ENCODE results near the gene KCNJ6. TPM values are rescaled to one million over a fixed set of nuclear protein-coding genes. Genes with fewer than 3 reads are reported as not detected.

Gene KCNJ6
- total RNA-seq, 2 donors from 2014 or later = 0.33 TPM; not detected in 1

- no peak for DNase-seq
- Histone ChIP-seq H3K27ac (ENCODE audit: low read depth, low read length) (no peak overlapping the region), H3K36me3 (ENCODE audit: control insufficient read depth, insufficient read depth, low read length) (no peaks in the 10 kb centered on the region), H3K4me1 (ENCODE audit: control insufficient read depth, insufficient read depth, low read length) (no peaks in the 10 kb centered on the region), H3K27me3 (ENCODE audit: control insufficient read depth, insufficient read depth, low read length, poor library complexity, severe bottlenecking) (no peaks in the 10 kb centered on the region), H3K9ac (ENCODE audit: extremely low read depth, low read length, poor library complexity, severe bottlenecking) (no peak overlapping the region), H3K9me3 (ENCODE audit: control insufficient read depth, low read length) (no peaks in the 10 kb centered on the region), H3K4me3 (ENCODE audit: low read length) (no peak overlapping the region)
- TF ChIP-seq CTCF (conservative IDR thresholded peaks at IDR 0.05) = no peak
- H3K4me1 Mint-ChIP-seq = no peaks in the 10 kb centered on the region
- H3K36me3 Mint-ChIP-seq (ENCODE audit: low read depth) = no peaks in the 10 kb centered on the region
- H3K4me3 Mint-ChIP-seq = no peak overlapping the region
- no peak overlapping the region for H3K27ac Mint-ChIP-seq
- peaks cover 2% of the 10 kb centered on the region for H3K27me3 Mint-ChIP-seq (ENCODE audit: insufficient read depth)
- 93 to 100% methylated on average over 4 to 6 of the region's 6 CpGs for WGBS, 2 experiments (ENCODE audit: insufficient coverage in 1 of 2, insufficient read length in 1 of 2)
- H3K9me3 Mint-ChIP-seq = no peaks in the 10 kb centered on the region
Observed at GRCh38 chr21:37888659-37889058, 27.6 kb downstream of the KCNJ6 start.

DNA sequence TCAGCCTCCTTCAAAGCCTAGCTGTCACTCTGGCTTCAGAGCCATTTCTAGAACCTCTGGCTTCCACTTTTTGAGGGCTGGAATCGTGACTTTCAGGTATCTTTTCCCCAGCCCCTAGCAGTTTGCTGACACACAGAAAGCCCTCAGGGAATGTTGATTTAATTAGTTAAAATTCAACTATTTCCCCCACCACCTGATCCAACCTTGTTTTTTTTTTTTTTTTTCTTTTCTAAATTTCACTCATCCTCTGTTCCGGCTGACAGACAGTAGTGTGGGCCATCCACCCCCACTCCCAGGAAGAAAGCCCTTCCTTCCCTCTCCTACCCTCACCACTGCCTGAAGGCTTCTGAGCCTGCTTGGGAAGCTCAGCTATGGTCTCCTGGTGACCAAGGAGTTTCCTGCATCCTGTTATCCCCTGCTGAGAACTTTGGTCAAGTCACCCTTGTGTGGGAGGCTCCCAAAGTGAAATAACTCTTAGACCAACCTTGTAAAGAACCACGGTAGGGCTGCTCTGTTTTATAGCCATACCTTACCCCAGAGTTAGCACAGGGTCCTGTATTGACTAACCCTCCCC is 29.4 kb downstream of the KCNJ6 start:
- Mint-ChIP-seq H3K9me3 (no peaks in the 10 kb centered on the region), H3K27ac (no peak overlapping the region), H3K4me3 (no peak overlapping the region), H3K4me1 (no peaks in the 10 kb centered on the region), H3K27me3 (ENCODE audit: insufficient read depth) (peaks cover 2% of the 10 kb centered on the region), H3K36me3 (ENCODE audit: low read depth) (no peaks in the 10 kb centered on the region)
- H3K4me3 ChIP-seq (ENCODE audit: low read length) = no peak overlapping the region
- DNase-seq = no peak
- H3K27me3 ChIP-seq (ENCODE audit: control insufficient read depth, insufficient read depth, low read length, poor library complexity, severe bottlenecking) = no peaks in the 10 kb centered on the region
- no peak overlapping the region for H3K9ac ChIP-seq (ENCODE audit: extremely low read depth, low read length, poor library complexity, severe bottlenecking)
- H3K4me1 ChIP-seq (ENCODE audit: control insufficient read depth, insufficient read depth, low read length) = no peaks in the 10 kb centered on the region
- H3K27ac ChIP-seq (ENCODE audit: low read depth, low read length) = no peak overlapping the region
- no peaks in the 10 kb centered on the region for H3K36me3 ChIP-seq (ENCODE audit: control insufficient read depth, insufficient read depth, low read length)
- TF ChIP-seq CTCF (conservative IDR thresholded peaks at IDR 0.05) = no peak
- H3K9me3 ChIP-seq (ENCODE audit: control insufficient read depth, low read length) = no peaks in the 10 kb centered on the region
- 92 to 93% methylated on average over 2 to 3 of the region's 3 CpGs for WGBS, 2 experiments (ENCODE audit: insufficient coverage in 1 of 2, insufficient read length in 1 of 2)

- Mint-ChIP-seq H3K36me3 (ENCODE audit: low read depth) (no peaks in the 10 kb centered on the region), H3K9me3 (no peaks in the 10 kb centered on the region)
- WGBS, 2 experiments (ENCODE audit: insufficient coverage in 1 of 2, insufficient read length in 1 of 2) = 92% methylated on average over 1 of the region's 1 CpG; no CpG with 5 or more reads in 1 of the 2 experiments
Observed at GRCh38 chr21:37886120-37886519, 30.1 kb downstream of the KCNJ6 start.

More at GRCh38 chr21:37886120-37886519, 30.1 kb downstream of the KCNJ6 start:
- Mint-ChIP-seq H3K27me3 (ENCODE audit: insufficient read depth) (peaks cover 2% of the 10 kb centered on the region), H3K4me1 (no peaks in the 10 kb centered on the region), H3K27ac (no peak overlapping the region), H3K4me3 (no peak overlapping the region)
- H3K27me3 ChIP-seq (ENCODE audit: control insufficient read depth, insufficient read depth, low read length, poor library complexity, severe bottlenecking) = no peaks in the 10 kb centered on the region
- no peak overlapping the region for H3K4me3 ChIP-seq (ENCODE audit: low read length)
- no peak for DNase-seq
- H3K9ac ChIP-seq (ENCODE audit: extremely low read depth, low read length, poor library complexity, severe bottlenecking) = no peak overlapping the region
- no peak for TF ChIP-seq CTCF (conservative IDR thresholded peaks at IDR 0.05)
- H3K27ac ChIP-seq (ENCODE audit: low read depth, low read length) = no peak overlapping the region
- no peaks in the 10 kb centered on the region for H3K4me1 ChIP-seq (ENCODE audit: control insufficient read depth, insufficient read depth, low read length)
- no peaks in the 10 kb centered on the region for H3K9me3 ChIP-seq (ENCODE audit: control insufficient read depth, low read length)
- H3K36me3 ChIP-seq (ENCODE audit: control insufficient read depth, insufficient read depth, low read length) = no peaks in the 10 kb centered on the region
